K562 (cell line): Measurements from ENCODE around the gene BEND6. TPM values are rescaled to one million over a fixed set of nuclear protein-coding genes. Genes with fewer than 3 reads are reported as not detected.

Experiments used
- ATAC-seq: fragments of 200-7000 bp; cut with Tn5 transposase; 3 replicates; pipeline ENCODE4 v1.9.1; 2020; ENCODE audit warnings: moderate library complexity
- BruUV-seq: library from RNA; stranded (reverse); fragments of 400-500 nt; replicated peaks from 2 replicates; lab custom pipeline; 2021; lab: Mats Ljungman, UMichigan
- CTCF ChIA-PET: fragments of 300-600 bp; formaldehyde crosslinking; extraction: SDS; loops from one replicate; lab custom pipeline; 2021; ENCODE audit warnings: low intra/inter-chr PET ratio; lab: Yijun Ruan, JAX
- POLR2A ChIA-PET: fragments of 300-600, 350-650 bp; sonication (Branson Sonifier 250); formaldehyde crosslinking; extraction: SDS; loops from one replicate; lab custom pipeline; 2021; ENCODE audit warnings: antibody characterized with exemption, inconsistent platforms; lab: Yijun Ruan, JAX
- DNase-seq, 4 experiments: peaks; one replicate each; pipeline versions ENCODE4 v3.0.0 to v3.0.0-alpha.2; 2011 to 2018; ENCODE audit warnings: low spot score in 3 of 4, mixed read lengths in 3 of 4; ENCODE audit errors: extremely low read depth in 1 of 4
- FAIRE-seq: peaks from 2 replicates; lab custom pipeline; 2011; peaks lifted over from hg19 to GRCh38; lab: Jason Lieb, UNC
- H2AFZ ChIP-seq: 2 replicates; pipeline ENCODE4 v1.6.0; 2011; ENCODE audit warnings: low read depth, low read length, control low read depth, inconsistent platforms
- H3K27ac ChIP-seq: fragments of 200-600 bp; 3 replicates; pipeline ENCODE4 v1.8.0; 2011; ENCODE audit warnings: low read depth, mild to moderate bottlenecking, control low read depth, inconsistent platforms, low read length, moderate library complexity, mixed read lengths; ENCODE audit errors: extremely low read depth
- H3K27me3 ChIP-seq, 2 experiments: fragments of 300-600 bp in 1 of 2; 2 replicates in 1 of 2; 3 replicates in 1 of 2; pipeline versions ENCODE4 v1.6.0 to v1.8.0; 2011; ENCODE audit warnings: inconsistent platforms in 2 of 2, low read length in 2 of 2, mild to moderate bottlenecking in 1 of 2, mixed read lengths in 1 of 2, moderate library complexity in 1 of 2; ENCODE audit not compliant: control insufficient read depth in 2 of 2, insufficient read depth in 2 of 2
- H3K36me3 ChIP-seq: fragments of 300-600 bp; 3 replicates; pipeline ENCODE4 v1.8.0; 2011; ENCODE audit warnings: mild to moderate bottlenecking, low read length, inconsistent platforms; ENCODE audit not compliant: control insufficient read depth, insufficient read depth
- H3K4me1 ChIP-seq, 2 experiments: fragments of 200-600 bp in 1 of 2; replicated peaks in 1 of 2; 2 replicates in 1 of 2; 3 replicates in 1 of 2; pipeline versions ENCODE4 v1.5.1 to v1.8.0; 2011; ENCODE audit warnings: inconsistent platforms in 2 of 2, low read length in 2 of 2, mild to moderate bottlenecking in 1 of 2, mixed read lengths in 1 of 2, moderate library complexity in 1 of 2; ENCODE audit not compliant: control insufficient read depth in 2 of 2, insufficient read depth in 2 of 2
- H3K4me2 ChIP-seq: 2 replicates; pipeline ENCODE4 v1.6.1; 2011; ENCODE audit warnings: low read length, control low read depth, inconsistent platforms, mixed read lengths; ENCODE audit not compliant: insufficient read depth
- H3K4me3 ChIP-seq: fragments of 200-600 bp; sonication (generic), shearing (Covaris generic); 2 replicates; pipeline ENCODE4 v1.5.1; 2016; ENCODE audit warnings: control low read depth, inconsistent platforms
- H3K79me2 ChIP-seq: fragments of 200-600 bp; 3 replicates; pipeline ENCODE4 v1.8.0; 2011; ENCODE audit warnings: low read length, inconsistent platforms; ENCODE audit not compliant: control insufficient read depth, insufficient read depth
- H3K9ac ChIP-seq, 2 experiments: 2 replicates each; pipeline versions ENCODE4 v1.6.0 to v1.6.1; 2011; ENCODE audit warnings: low read depth in 2 of 2, low read length in 2 of 2, control low read depth in 1 of 2, inconsistent platforms in 1 of 2, mild to moderate bottlenecking in 1 of 2, mixed read lengths in 1 of 2; ENCODE audit not compliant: insufficient read depth in 1 of 2
- H3K9me1 ChIP-seq: one replicate; pipeline ENCODE4 v1.6.0; 2011; ENCODE audit warnings: inconsistent platforms, mild to moderate bottlenecking, low read length, moderate library complexity; ENCODE audit not compliant: control insufficient read depth, insufficient read depth
- H3K9me3 ChIP-seq: replicated peaks from 2 replicates; pipeline ENCODE4 v1.5.1; 2011; ENCODE audit warnings: low read depth, low read length, inconsistent platforms; ENCODE audit not compliant: control insufficient read depth, insufficient read depth
- H4K20me1 ChIP-seq: replicated peaks from 2 replicates; pipeline ENCODE4 v1.6.1; 2011; ENCODE audit warnings: low read length, inconsistent platforms, mixed read lengths; ENCODE audit not compliant: control insufficient read depth, insufficient read depth
- CEBPB ChIP-seq: fragments of 450-650 bp; IDR thresholded peaks from 2 replicates; pipeline ENCODE4 v1.6.1; 2016; ENCODE audit warnings: missing genetic modification characterization, missing compliant biosample characterization
- CEBPG ChIP-seq, 3 experiments: fragments of 200-800 bp in 1 of 3; sonication (Bioruptor generic) in 1 of 3; sonication (generic) in 1 of 3; formaldehyde crosslinking in 1 of 3; IDR thresholded peaks in 2 of 3; conservative IDR thresholded peaks in 1 of 3; 2 replicates each; pipeline versions ENCODE4 v1.6.1 to v1.8.0; 2016 to 2022; ENCODE audit warnings: missing compliant biosample characterization in 2 of 3, missing genetic modification characterization in 2 of 3, mild to moderate bottlenecking in 1 of 3, missing genetic modification reagents in 1 of 3
- FOXP4 ChIP-seq: sonication (generic); formaldehyde crosslinking; IDR thresholded peaks from 2 replicates; pipeline ENCODE4 v1.8.0; 2022; ENCODE audit warnings: mild to moderate bottlenecking, missing genetic modification reagents, borderline replicate concordance
- HDGF ChIP-seq: fragments of 450-650 bp; IDR thresholded peaks from 2 replicates; pipeline ENCODE4 v1.6.1; 2016
- MECOM ChIP-seq: fragments of 250-450 bp; sonication (Bioruptor Pico); IDR thresholded peaks from 2 replicates; pipeline ENCODE4 v1.8.0; 2022; ENCODE audit warnings: inconsistent platforms
- SMARCC2 ChIP-seq: fragments of 450-650 bp; IDR thresholded peaks from 2 replicates; pipeline ENCODE4 v1.6.1; 2017; ENCODE audit warnings: antibody characterized with exemption, moderate library complexity, mild to moderate bottlenecking, low read depth
- TBL1XR1 ChIP-seq, 2 experiments: IDR thresholded peaks; 2 replicates each; pipeline ENCODE4 v1.6.1; 2012; ENCODE audit warnings: improper control_type of control experiment in 2 of 2, low read length in 2 of 2, mild to moderate bottlenecking in 1 of 2
- ZNF134 ChIP-seq: fragments of 250-450 bp; sonication (Bioruptor Pico); conservative IDR thresholded peaks from 2 replicates; pipeline ENCODE4 v1.4.0; 2020
- ZNF512 ChIP-seq: IDR thresholded peaks from 2 replicates; pipeline ENCODE4 v1.6.1; 2016; ENCODE audit warnings: missing genetic modification characterization, missing compliant biosample characterization
- WGBS: fragments of 100-300 bp; shearing (Covaris generic); methylation state at CpG from one replicate; pipeline ENCODE4 v1.1.6; 2016; ENCODE audit warnings: low coverage, mixed read lengths; ENCODE audit not compliant: insufficient coverage; ENCODE audit errors: missing lambda C conversion rate; 5-methylcytosine and 5-hydroxymethylcytosine counted together
- in situ Hi-C: fragments of 300-500 bp; cut with MboI; formaldehyde crosslinking; loops from 4 replicates; pipeline ENCODE4 v1.15.0; 2018; ENCODE audit warnings: inconsistent platforms, mixed read lengths
- intact Hi-C: fragments of 100-400 bp; cut with micrococcal nuclease; formaldehyde crosslinking; loops from 2 replicates; pipeline ENCODE4 v1.14.2; 2022
- polyA plus RNA-seq, 8 experiments: library from polyadenylated mRNA; depleted of rRNA in 4 of 8; stranded (reverse) in 5 of 8; unstranded in 3 of 8; fragments of >200 nt; fragmentation: Nextera tagmentation in 2 of 8; fragmentation: Illumina TruSeq in 1 of 8; extraction: Ambion mirVana in 2 of 8; extraction: Trizol in 1 of 8; gene quantifications; 2 replicates each; pipeline versions ENCODE4 v1.2.1 to v1.2.3, GENCODE V29; 2011 to 2014; ENCODE audit warnings: inconsistent platforms in 1 of 8, missing spikeins in 1 of 8
- total RNA-seq, 7 experiments: library from RNA; depleted of rRNA in 6 of 7; stranded (reverse); fragments of >200 nt in 6 of 7; fragmentation: Illumina TruSeq in 2 of 7; extraction: Trizol in 2 of 7; gene quantifications; 2 replicates each; pipeline versions ENCODE4 v1.2.1 to v1.2.3, GENCODE V29; 2011 to 2021; ENCODE audit warnings: low replicate concordance in 1 of 7
- TF ChIP-seq, protein P1 (sequence below): fragments of 250-450 bp; sonication (Bioruptor Pico); IDR thresholded peaks from 2 replicates; pipeline ENCODE4 v1.5.0; 2022; ENCODE audit warnings: mild to moderate bottlenecking

BEND6 gene
- total and polyA plus RNA-seq, 9 of the 15 experiments (the other 6 are each of a cell fraction or from before 2014, with no cell fraction given): 0.37 to 4.0 (median 1.1) TPM

DNA sequence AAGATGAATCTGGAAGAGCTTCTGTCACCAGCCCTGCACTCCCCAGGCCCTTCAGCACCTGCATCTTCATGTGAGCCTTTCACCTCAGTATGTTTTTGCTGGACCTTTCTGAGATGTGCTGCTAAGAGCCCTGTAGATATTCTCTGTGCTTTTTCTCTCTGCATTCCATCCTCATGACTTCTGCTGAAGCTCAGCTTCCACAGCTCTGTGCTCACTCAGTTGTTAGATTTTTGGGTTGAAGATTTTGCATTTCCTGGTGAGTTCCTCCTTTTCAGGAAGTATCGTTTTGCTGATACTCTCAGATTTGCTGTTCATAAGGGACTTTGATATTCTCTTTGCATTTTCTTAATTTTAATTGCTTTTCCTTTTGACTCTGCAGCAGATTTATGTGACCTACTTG, 109.9 kb downstream of the BEND6 start:
- ATAC-seq (no peak), DNase-seq (no peak), FAIRE-seq (no peak)
- ChIA-PET POLR2A (interaction anchor here (0.8 kb wide), 1 partner anchor 9 kb away, joined by 3 read pairs; no protein-coding TSS in a partner anchor), CTCF (no interaction called here)
- intact Hi-C loops (no loop called here), in situ Hi-C loops (no loop called here)
- 77% methylated on average over 1 of the region's 1 CpG for WGBS
- H3K4me3 ChIP-seq: no peak overlapping the region
- no peaks in the 10 kb centered on the region for H3K9me1 ChIP-seq
- H3K79me2 ChIP-seq: no peaks in the 10 kb centered on the region
- H4K20me1 ChIP-seq: no peaks in the 10 kb centered on the region
- H3K27me3 ChIP-seq: no peaks in the 10 kb centered on the region
- H3K4me1 ChIP-seq: peaks cover 0 to 12% of the 10 kb centered on the region in 2 experiments; a peak in 2 of 5 replicates
- H3K9ac ChIP-seq: no peak overlapping the region
- H2AFZ ChIP-seq: no peak overlapping the region
- no peak for TF ChIP-seq CEBPB (tag)
- no peak for TF ChIP-seq MECOM (CRISPR knock-in tag)
- no peak for TF ChIP-seq CEBPG (CRISPR knock-in tag; IDR thresholded peaks at IDR 0.05)
- no peak for TF ChIP-seq CEBPG (tag; conservative IDR thresholded peaks at IDR 0.05 in 1 of 2, IDR thresholded peaks at IDR 0.05 in 1 of 2)
- no peak overlapping the region for H3K4me2 ChIP-seq
- H3K27ac ChIP-seq: no peak overlapping the region
- peaks cover 40% of the 10 kb centered on the region; the same call in 2 of the 3 replicates for H3K36me3 ChIP-seq
- H3K9me3 ChIP-seq: no peaks in the 10 kb centered on the region
- BruUV-seq: no TSS peak

DNA sequence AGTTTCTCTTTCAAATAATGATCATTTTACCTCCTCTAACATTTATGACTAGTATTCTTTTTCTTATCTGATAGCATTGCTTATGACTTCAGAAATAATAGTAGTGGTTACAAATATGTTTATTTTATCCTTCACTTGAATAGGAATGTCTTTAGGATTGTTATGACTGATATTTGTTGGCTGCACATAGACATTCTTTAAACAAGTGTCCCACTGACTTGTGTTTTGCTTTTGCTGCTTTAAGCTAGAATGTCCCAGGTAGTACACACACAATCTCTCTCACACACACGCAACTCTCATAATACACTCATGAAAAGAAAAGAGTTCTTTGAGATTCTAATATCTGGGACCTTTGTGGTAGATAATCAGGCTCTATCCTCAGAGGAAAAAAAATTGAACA, 113.2 kb downstream of the BEND6 start:
- FAIRE-seq (no peak), ATAC-seq (no peak), DNase-seq (no peak)
- Histone ChIP-seq H3K4me2 (no peak overlapping the region), H3K79me2 (no peaks in the 10 kb centered on the region), H3K9ac (no peak overlapping the region), H2AFZ (no peak overlapping the region), H4K20me1 (no peaks in the 10 kb centered on the region), H3K36me3 (peaks cover 25% of the 10 kb centered on the region), H3K27ac (no peak overlapping the region), H3K9me3 (peaks cover 6% of the 10 kb centered on the region), H3K4me3 (no peak overlapping the region), H3K27me3 (no peaks in the 10 kb centered on the region), H3K4me1 (peaks cover 3 to 18% of the 10 kb centered on the region in 2 experiments; a peak in 3 of 5 replicates), H3K9me1 (no peaks in the 10 kb centered on the region)
- 43% methylated on average over 1 of the region's 1 CpG for WGBS
- CTCF ChIA-PET: no interaction called here
- no TSS peak for BruUV-seq
- in situ Hi-C loops (no loop called here), intact Hi-C loops (no loop called here)
- POLR2A ChIA-PET: interaction anchor here (1.0 to 1.3 kb wide), 3 partner anchors 8 to 11 kb away, joined by 3 read pairs; no protein-coding TSS in a partner anchor
- no peak for TF ChIP-seq ZNF512 (tag)
- TF ChIP-seq, protein P1, sequence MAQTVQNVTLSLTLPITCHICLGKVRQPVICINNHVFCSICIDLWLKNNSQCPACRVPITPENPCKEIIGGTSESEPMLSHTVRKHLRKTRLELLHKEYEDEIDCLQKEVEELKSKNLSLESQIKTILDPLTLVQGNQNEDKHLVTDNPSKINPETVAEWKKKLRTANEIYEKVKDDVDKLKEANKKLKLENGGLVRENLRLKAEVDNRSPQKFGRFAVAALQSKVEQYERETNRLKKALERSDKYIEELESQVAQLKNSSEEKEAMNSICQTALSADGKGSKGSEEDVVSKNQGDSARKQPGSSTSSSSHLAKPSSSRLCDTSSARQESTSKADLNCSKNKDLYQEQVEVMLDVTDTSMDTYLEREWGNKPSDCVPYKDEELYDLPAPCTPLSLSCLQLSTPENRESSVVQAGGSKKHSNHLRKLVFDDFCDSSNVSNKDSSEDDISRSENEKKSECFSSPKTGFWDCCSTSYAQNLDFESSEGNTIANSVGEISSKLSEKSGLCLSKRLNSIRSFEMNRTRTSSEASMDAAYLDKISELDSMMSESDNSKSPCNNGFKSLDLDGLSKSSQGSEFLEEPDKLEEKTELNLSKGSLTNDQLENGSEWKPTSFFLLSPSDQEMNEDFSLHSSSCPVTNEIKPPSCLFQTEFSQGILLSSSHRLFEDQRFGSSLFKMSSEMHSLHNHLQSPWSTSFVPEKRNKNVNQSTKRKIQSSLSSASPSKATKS: no peak
- TF ChIP-seq FOXP4 (CRISPR knock-in tag): no peak
- TF ChIP-seq HDGF: no peak
- TF ChIP-seq TBL1XR1 (IDR thresholded peaks at IDR 0.05; ENCODE audit: low read length in 2 of 2): no peak
- TF ChIP-seq SMARCC2: no peak
- no peak for TF ChIP-seq ZNF134 (CRISPR knock-in tag)
